GM19025 (cell line): Measurements from ENCODE around the gene GDF11.

Experiments
- ATAC-seq: cut with Tn5 transposase; IDR thresholded peaks from one replicate; pipeline ENCODE4 v1.9.1; 2021; ENCODE audit warnings: mild to moderate bottlenecking, low read depth, moderate library complexity; ENCODE audit not compliant: unreplicated experiment

The GDF11 gene

DNA sequence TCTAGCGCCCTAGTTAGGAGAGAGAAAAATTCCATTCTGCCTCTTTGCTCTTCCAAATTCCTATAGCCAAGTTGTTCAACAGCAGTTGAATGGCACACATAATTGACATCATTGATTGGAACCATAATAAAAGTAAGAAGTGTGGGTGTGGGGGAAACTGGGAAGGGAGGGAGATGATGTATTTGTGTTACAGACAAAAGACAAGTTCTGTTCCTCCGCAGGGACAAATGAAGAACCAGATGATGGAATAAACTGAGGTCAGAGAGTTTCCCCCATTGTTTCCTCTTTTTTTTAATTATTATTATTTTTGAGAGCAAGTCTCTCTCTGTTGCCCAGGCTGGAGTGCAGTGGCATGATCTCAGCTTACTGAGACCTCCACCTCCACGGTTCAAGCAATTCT is 34.9 kb downstream of the GDF11 start:
- ATAC-seq = no peak

DNA sequence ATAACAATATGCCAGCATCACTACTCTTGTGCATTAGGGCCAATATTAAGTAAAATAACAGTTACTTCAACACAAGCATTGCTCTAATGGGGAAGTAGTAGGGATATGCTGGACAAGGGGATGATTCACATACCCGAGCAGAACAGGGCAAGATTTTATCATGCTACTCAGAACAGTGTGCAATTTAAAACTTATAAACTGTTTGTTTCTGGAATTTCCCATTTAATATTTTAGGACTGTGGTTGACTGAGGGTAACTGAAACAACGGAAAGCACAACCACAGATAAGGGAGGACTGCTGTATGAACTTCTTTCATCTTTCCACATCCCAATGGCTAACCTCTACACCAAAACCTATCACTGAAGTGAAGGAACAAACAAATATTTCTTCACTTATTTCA is 37.8 kb downstream of the GDF11 start:
- ATAC-seq = no peak

DNA sequence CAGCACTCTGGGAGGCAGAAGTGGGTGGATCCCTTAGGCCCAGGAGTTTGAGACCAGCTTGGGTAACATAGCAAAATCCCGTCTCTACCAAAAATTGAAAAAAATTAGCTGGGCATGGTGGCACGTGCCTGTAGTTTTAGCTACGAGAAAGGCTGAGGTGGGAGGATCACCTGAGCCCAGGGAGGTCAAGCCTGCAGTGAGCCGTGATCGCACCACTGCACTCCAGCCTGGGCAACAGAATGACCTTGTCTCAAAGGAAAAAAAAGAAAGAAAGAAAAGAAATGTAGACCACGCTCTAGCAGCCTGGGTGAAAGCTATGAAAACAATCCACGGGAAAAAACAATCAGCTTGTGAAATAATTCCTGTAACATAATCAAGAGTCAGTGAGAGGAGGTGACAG is 45.6 kb downstream of the GDF11 start:
- no peak for ATAC-seq

DNA sequence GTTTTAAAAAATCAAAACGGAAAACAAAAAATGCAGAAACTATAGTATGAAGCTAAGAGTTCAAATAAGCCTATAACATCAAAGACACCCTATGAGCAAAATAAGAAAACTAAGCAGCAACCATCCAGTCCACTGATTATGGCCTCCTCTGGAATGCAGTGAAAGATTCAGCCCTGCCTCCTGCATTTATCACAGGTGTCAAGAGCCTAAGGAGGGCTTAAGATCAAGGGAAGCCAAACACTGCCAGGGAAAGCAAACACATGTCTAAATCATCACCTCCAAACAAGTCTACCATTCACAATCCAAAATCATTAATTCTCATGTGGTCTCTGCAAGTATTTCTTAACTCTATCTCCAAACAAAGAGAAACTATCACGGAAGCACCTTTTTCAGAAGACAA is 46.2 kb downstream of the GDF11 start:
- ATAC-seq = no peak

DNA sequence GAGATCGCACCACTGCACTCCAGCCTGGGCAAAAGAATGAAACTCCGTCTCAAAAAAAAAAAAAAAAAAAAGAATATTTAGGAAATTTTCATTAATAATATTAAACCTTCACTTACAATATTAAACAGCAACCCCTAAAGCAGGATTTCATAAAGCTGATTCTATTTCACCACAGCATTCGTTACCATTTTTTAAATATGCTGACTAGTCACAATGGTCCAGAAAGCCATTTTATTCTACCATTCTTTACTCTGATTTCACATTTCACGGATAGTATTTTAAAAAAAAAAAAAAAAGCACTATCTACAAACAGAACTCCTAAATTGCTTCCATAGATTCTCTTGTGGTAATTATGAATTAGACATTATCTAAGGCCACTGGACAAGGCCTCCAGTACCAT is 47.0 kb downstream of the GDF11 start:
- no peak for ATAC-seq

DNA sequence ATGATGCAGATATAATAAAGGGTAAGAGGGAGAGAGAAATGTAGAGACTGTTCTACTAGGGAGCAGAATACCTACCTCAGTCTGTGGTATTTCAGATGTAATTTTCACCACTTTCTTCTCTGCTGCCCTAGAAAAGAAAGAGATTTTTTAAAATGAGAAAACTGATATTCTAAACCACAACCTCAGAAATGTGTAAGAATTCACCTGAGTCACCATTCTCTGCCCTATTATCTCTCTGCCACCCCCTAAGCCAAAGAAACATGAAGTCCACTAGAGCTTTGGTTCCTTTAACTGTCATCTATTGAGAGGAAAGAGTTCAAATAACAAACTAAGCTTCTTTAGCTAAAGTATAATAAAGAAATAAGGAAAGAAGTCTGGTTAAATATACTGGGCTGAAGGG is 53.0 kb downstream of the GDF11 start:
- ATAC-seq = no peak

DNA sequence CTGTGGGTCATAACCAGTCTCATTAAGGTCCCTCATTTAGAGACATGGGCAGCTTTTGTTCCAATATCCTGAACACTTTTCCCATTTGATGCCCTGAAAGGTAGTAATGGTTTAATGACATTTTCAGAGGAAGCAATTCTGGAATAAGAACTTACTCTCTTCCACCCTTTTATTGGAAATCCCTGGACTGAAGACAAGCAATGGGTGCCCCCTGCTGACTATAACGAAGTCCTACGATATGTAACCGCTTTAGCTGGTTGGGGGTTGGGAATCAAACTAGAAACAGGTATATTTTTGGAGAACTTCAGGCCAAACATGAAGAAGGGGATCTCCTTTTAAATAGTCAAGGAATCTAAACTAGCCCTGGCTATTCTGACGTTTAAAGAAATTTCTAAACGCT is 54.1 kb downstream of the GDF11 start:
- ATAC-seq = no peak

DNA sequence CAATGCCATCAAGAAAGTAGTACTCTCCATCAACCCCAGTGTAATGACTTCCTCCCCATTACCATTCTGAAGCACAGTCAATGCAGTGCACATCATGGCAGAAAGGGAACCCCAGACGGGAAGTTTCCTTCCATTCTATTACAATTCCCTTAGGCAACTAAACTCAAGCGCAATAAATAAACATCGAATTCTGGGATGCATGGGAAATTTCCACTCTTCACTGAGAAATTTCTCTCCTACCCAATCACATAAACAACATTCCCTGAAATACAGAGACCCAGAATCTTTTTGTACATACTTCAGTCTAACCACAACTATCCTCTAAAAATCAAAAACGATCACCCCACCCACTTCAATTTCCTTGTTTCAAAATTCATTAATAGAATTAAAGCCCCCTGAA is 54.6 kb downstream of the GDF11 start:
- ATAC-seq = no peak
